ENCODE results near the gene UST. TPM values are rescaled to one million over a fixed set of nuclear protein-coding genes. Genes with fewer than 3 reads are reported as not detected.
"Not testable (repeated sequence)": the region's sequence is repeated elsewhere in the genome, so short reads cannot be mapped to it uniquely, and the experiment has no call there.

The UST gene
- total RNA-seq, 2 experiments from 2014 or later, result 1.9 to 3.7 TPM

GRCh38 chr6:149003560-149003959 lies 256.7 kb downstream of the UST start:
- Mint-ChIP-seq H3K36me3 (ENCODE audit: low read depth) (peaks cover 10% of the 10 kb centered on the region), H3K4me3 (no peak overlapping the region), H3K4me1 (ENCODE audit: low read depth) (peaks cover 7% of the 10 kb centered on the region), H3K9me3 (peaks cover 4% of the 10 kb centered on the region), H3K27ac (no peak overlapping the region), H3K27me3 (no peaks in the 10 kb centered on the region)
- no peaks in the 10 kb centered on the region for H3K36me3 ChIP-seq (ENCODE audit: insufficient read depth, low read length)
- ATAC-seq (ENCODE audit: poor library complexity), result no peak
- H3K27ac ChIP-seq (ENCODE audit: low read depth in 1 of 2, low read length in 2 of 2), result no peak overlapping the region
- ChIA-PET CTCF (no interaction called here), POLR2A (no interaction called here)
- intact Hi-C loops (cut with DNase I, micrococcal nuclease), result no loop called here
- no peak overlapping the region for H3K4me3 ChIP-seq (ENCODE audit: low read length)
- H3K27me3 ChIP-seq (ENCODE audit: control insufficient read depth in 1 of 2, insufficient read depth in 2 of 2, low read length in 2 of 2), result no peaks in the 10 kb centered on the region
- H3K9me3 ChIP-seq (ENCODE audit: control insufficient read depth in 1 of 2, insufficient read depth in 1 of 2, low read length in 2 of 2), result peaks cover 9 to 10% of the 10 kb centered on the region in 2 experiments
- peaks cover 9% of the 10 kb centered on the region for H3K4me1 ChIP-seq (ENCODE audit: insufficient read depth, low read length)
- DNase-seq, result no peak
- TF ChIP-seq, protein P1, sequence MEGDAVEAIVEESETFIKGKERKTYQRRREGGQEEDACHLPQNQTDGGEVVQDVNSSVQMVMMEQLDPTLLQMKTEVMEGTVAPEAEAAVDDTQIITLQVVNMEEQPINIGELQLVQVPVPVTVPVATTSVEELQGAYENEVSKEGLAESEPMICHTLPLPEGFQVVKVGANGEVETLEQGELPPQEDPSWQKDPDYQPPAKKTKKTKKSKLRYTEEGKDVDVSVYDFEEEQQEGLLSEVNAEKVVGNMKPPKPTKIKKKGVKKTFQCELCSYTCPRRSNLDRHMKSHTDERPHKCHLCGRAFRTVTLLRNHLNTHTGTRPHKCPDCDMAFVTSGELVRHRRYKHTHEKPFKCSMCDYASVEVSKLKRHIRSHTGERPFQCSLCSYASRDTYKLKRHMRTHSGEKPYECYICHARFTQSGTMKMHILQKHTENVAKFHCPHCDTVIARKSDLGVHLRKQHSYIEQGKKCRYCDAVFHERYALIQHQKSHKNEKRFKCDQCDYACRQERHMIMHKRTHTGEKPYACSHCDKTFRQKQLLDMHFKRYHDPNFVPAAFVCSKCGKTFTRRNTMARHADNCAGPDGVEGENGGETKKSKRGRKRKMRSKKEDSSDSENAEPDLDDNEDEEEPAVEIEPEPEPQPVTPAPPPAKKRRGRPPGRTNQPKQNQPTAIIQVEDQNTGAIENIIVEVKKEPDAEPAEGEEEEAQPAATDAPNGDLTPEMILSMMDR (IDR thresholded peaks at IDR 0.05), result no peak

DNA sequence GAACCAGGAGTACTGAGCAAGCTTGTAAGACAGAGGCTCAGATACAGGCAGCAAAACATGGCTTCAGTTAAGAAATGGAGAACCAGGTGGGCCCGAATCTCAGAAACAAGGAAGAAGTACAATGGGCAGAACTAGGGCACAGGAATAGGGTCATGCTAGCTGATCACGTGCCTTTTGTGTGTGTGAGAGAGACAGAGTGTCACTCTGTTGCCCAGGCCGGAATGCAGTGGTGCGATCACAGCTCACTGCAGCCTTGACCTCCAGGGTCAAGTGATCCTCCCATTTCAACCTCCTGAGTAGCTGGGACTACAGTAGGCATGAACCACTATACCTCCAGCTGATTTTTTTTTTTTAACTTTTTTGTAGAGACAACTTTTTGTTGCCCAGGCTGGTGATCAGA lies 257.8 kb downstream of the UST start:
- H3K4me1 Mint-ChIP-seq (ENCODE audit: low read depth), result peaks cover 7% of the 10 kb centered on the region
- ATAC-seq (ENCODE audit: poor library complexity), result no peak

GRCh38 chr6:149006236-149006635 lies 259.4 kb downstream of the UST start:
- H3K27ac Mint-ChIP-seq; DNase-seq; H3K4me1 Mint-ChIP-seq (ENCODE audit: low read depth); CTCF ChIA-PET; H3K36me3 Mint-ChIP-seq (ENCODE audit: low read depth); H3K9me3 Mint-ChIP-seq; H3K4me1 ChIP-seq (ENCODE audit: insufficient read depth, low read length); H3K27ac ChIP-seq (ENCODE audit: low read depth in 1 of 2, low read length in 2 of 2); H3K27me3 ChIP-seq (ENCODE audit: control insufficient read depth in 1 of 2, insufficient read depth in 2 of 2, low read length in 2 of 2); ATAC-seq (ENCODE audit: poor library complexity); H3K9me3 ChIP-seq (ENCODE audit: control insufficient read depth in 1 of 2, insufficient read depth in 1 of 2, low read length in 2 of 2); H3K4me3 ChIP-seq (ENCODE audit: low read length); intact Hi-C loops (cut with DNase I, micrococcal nuclease); POLR2A ChIA-PET; H3K4me3 Mint-ChIP-seq; H3K27me3 Mint-ChIP-seq; H3K36me3 ChIP-seq (ENCODE audit: insufficient read depth, low read length): not testable (repeated sequence)

More for the DNA sequence above, 257.8 kb downstream of the UST start:
- Mint-ChIP-seq H3K27me3 (no peaks in the 10 kb centered on the region), H3K27ac (no peak overlapping the region), H3K36me3 (ENCODE audit: low read depth) (peaks cover 10% of the 10 kb centered on the region), H3K9me3 (peaks cover 4% of the 10 kb centered on the region), H3K4me3 (no peak overlapping the region)
- no peak overlapping the region for H3K4me3 ChIP-seq (ENCODE audit: low read length)
- intact Hi-C loops (cut with DNase I, micrococcal nuclease), result no loop called here
- no peaks in the 10 kb centered on the region for H3K36me3 ChIP-seq (ENCODE audit: insufficient read depth, low read length)
- peaks cover 9% of the 10 kb centered on the region for H3K4me1 ChIP-seq (ENCODE audit: insufficient read depth, low read length)
- H3K27ac ChIP-seq (ENCODE audit: low read depth in 1 of 2, low read length in 2 of 2), result no peak overlapping the region
- H3K9me3 ChIP-seq (ENCODE audit: control insufficient read depth in 1 of 2, insufficient read depth in 1 of 2, low read length in 2 of 2), result peaks cover 9 to 10% of the 10 kb centered on the region in 2 experiments
- ChIA-PET CTCF (no interaction called here), POLR2A (no interaction called here)
- TF ChIP-seq, protein P1 (IDR thresholded peaks at IDR 0.05), result no peak
- DNase-seq, result no peak
- H3K27me3 ChIP-seq (ENCODE audit: control insufficient read depth in 1 of 2, insufficient read depth in 2 of 2, low read length in 2 of 2), result no peaks in the 10 kb centered on the region

GRCh38 chr6:149006671-149007070 lies 259.8 kb downstream of the UST start:
- H3K27me3 Mint-ChIP-seq, result no peaks in the 10 kb centered on the region
- no peak for ATAC-seq (ENCODE audit: poor library complexity)

More at GRCh38 chr6:149006671-149007070, 259.8 kb downstream of the UST start:
- Mint-ChIP-seq H3K36me3 (ENCODE audit: low read depth) (peaks cover 4% of the 10 kb centered on the region), H3K4me1 (ENCODE audit: low read depth) (no peaks in the 10 kb centered on the region), H3K9me3 (no peaks in the 10 kb centered on the region), H3K27ac (no peak overlapping the region), H3K4me3 (no peak overlapping the region)
- H3K4me3 ChIP-seq (ENCODE audit: low read length), result no peak overlapping the region
- no peak for DNase-seq
- H3K9me3 ChIP-seq (ENCODE audit: control insufficient read depth in 1 of 2, insufficient read depth in 1 of 2, low read length in 2 of 2), result peaks cover under 1 to 4% of the 10 kb centered on the region in 2 experiments
- no peaks in the 10 kb centered on the region for H3K36me3 ChIP-seq (ENCODE audit: insufficient read depth, low read length)
- POLR2A ChIA-PET, result no interaction called here
- H3K4me1 ChIP-seq (ENCODE audit: insufficient read depth, low read length), result peaks cover 2% of the 10 kb centered on the region
- intact Hi-C loops (cut with DNase I, micrococcal nuclease), result no loop called here
- no peak overlapping the region for H3K27ac ChIP-seq (ENCODE audit: low read depth in 1 of 2, low read length in 2 of 2)
- TF ChIP-seq, protein P1 (IDR thresholded peaks at IDR 0.05), result no peak
- H3K27me3 ChIP-seq (ENCODE audit: control insufficient read depth in 1 of 2, insufficient read depth in 2 of 2, low read length in 2 of 2), result no peaks in the 10 kb centered on the region
- CTCF ChIA-PET, result no interaction called here

All from CD4-positive, alpha-beta T cell (primary cell).